Progenitor cell of endocrine pancreas (in vitro differentiated cells): Measurements from ENCODE around the gene SYNPO2. TPM values are rescaled to one million over a fixed set of nuclear protein-coding genes. Genes with fewer than 3 reads are reported as not detected.

Experiments
- DNase-seq: peaks from one replicate; pipeline ENCODE4 v3.0.0; 2021; ENCODE audit warnings: low spot score; ENCODE audit not compliant: unreplicated experiment
- H3K27ac Mint-ChIP-seq: 2 replicates; pipeline ENCODE4 v1.8.0; 2021; ENCODE audit warnings: mild to moderate bottlenecking, moderate library complexity, mixed read lengths
- H3K27me3 Mint-ChIP-seq: 2 replicates; pipeline ENCODE4 v1.8.0; 2021; ENCODE audit warnings: mixed read lengths
- H3K36me3 Mint-ChIP-seq: 2 replicates; pipeline ENCODE4 v1.8.0; 2022; ENCODE audit warnings: mixed read lengths; ENCODE audit not compliant: insufficient read depth
- H3K4me1 Mint-ChIP-seq: 2 replicates; pipeline ENCODE4 v1.8.0; 2021; ENCODE audit warnings: low read depth, mixed read lengths
- H3K4me3 Mint-ChIP-seq: 2 replicates; pipeline ENCODE4 v1.8.0; 2021; ENCODE audit warnings: low read depth, mild to moderate bottlenecking, moderate library complexity, mixed read lengths
- H3K9me3 Mint-ChIP-seq: 2 replicates; pipeline ENCODE4 v1.8.0; 2021; ENCODE audit warnings: low read depth, mixed read lengths
- total RNA-seq: library from RNA; stranded (reverse); gene quantifications from 2 replicates; pipeline ENCODE4 v1.2.1, GENCODE V29; 2021
- TF ChIP-seq, protein P1 (sequence below): fragments of 200-600 bp; sonication (generic); IDR thresholded peaks from one replicate; pipeline ENCODE4 v1.5.0; 2021; ENCODE audit warnings: antibody characterized with exemption, mild to moderate bottlenecking; ENCODE audit not compliant: unreplicated experiment

SYNPO2 gene
- total RNA-seq, 1 donor from 2014 or later, result 1.3 TPM

DNA sequence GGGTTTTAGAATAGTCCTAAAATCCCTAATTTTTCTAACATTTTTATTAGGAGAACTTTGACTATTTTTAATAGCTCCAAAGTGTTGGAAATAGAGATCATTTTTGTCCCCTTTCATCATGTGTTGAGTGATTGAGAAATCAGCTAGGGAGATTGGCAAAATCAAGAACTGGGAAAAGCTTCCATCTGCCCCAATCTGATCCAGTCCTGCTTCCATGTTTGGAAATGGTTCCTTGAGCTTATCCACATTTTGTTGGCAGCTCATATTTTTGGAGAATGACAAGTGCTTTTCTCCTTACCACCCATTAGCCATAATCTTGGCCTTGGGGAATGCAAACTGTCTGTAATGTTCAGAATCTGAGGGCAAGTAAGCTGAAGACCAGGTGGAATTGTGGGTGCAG lies 73.9 kb downstream of the SYNPO2 start:
- no peaks in the 10 kb centered on the region for H3K9me3 Mint-ChIP-seq
- H3K27ac Mint-ChIP-seq, result no peak overlapping the region
- no peaks in the 10 kb centered on the region for H3K4me1 Mint-ChIP-seq

DNA sequence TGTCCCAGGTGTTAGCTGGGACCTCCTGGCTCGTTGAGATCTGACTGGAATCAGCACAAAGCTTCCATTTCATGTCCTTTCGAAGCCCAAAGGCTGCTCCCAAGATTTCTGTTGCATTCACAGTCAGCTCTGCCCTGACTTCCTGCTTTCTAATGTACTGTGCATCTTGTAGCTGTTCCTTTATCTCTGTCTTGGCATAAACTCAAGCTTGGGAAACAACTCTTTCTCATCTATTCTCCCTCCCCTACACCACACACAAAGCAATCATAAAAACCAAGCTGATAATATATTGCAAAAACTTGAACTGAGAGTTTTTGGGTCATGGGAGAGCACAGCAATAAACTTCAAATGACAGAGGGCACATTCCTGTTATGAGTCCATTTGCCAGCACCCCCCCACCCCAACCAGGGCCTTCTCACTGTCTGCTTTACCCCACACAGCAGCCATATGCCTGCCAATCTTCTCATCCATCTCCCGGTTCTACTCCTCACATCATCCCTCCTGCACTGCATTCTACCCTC lies 76.3 kb downstream of the SYNPO2 start:
- peaks cover 4% of the 10 kb centered on the region for H3K4me1 Mint-ChIP-seq
- H3K36me3 Mint-ChIP-seq, result no peaks in the 10 kb centered on the region
- DNase-seq, result no peak
- H3K27ac Mint-ChIP-seq, result no peak overlapping the region
- no peaks in the 10 kb centered on the region for H3K9me3 Mint-ChIP-seq
- TF ChIP-seq, protein P1, sequence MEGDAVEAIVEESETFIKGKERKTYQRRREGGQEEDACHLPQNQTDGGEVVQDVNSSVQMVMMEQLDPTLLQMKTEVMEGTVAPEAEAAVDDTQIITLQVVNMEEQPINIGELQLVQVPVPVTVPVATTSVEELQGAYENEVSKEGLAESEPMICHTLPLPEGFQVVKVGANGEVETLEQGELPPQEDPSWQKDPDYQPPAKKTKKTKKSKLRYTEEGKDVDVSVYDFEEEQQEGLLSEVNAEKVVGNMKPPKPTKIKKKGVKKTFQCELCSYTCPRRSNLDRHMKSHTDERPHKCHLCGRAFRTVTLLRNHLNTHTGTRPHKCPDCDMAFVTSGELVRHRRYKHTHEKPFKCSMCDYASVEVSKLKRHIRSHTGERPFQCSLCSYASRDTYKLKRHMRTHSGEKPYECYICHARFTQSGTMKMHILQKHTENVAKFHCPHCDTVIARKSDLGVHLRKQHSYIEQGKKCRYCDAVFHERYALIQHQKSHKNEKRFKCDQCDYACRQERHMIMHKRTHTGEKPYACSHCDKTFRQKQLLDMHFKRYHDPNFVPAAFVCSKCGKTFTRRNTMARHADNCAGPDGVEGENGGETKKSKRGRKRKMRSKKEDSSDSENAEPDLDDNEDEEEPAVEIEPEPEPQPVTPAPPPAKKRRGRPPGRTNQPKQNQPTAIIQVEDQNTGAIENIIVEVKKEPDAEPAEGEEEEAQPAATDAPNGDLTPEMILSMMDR, result no peak
- H3K27me3 Mint-ChIP-seq, result no peaks in the 10 kb centered on the region
- H3K4me3 Mint-ChIP-seq, result no peak overlapping the region

More for the DNA sequence above, 73.9 kb downstream of the SYNPO2 start:
- H3K4me3 Mint-ChIP-seq, result no peak overlapping the region
- H3K27me3 Mint-ChIP-seq, result no peaks in the 10 kb centered on the region
- TF ChIP-seq, protein P1, result no peak
- DNase-seq, result no peak
- H3K36me3 Mint-ChIP-seq, result no peaks in the 10 kb centered on the region

DNA sequence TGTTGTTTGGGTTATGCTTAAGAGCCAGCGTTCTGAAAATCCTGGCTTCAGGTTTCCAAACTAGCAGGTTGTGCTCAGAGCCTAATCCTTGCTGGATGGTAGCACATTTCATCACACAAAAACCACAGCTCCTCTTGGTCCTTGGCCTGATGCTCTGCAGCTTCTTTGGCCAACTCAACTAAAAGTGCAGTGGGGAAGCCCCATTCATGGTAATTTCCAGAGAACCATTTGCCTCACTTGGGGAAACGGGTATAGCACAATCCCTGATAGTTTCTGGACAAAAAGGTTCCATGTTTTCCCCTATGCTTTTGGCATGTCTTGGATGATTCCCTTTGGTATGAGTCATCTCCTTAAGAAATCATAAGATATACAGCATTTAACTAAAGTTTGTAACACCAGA lies 78.7 kb downstream of the SYNPO2 start:
- no peaks in the 10 kb centered on the region for H3K36me3 Mint-ChIP-seq
- no peak for DNase-seq
- no peak overlapping the region for H3K4me3 Mint-ChIP-seq
- H3K9me3 Mint-ChIP-seq, result no peaks in the 10 kb centered on the region
- H3K4me1 Mint-ChIP-seq, result peaks cover 4% of the 10 kb centered on the region
- TF ChIP-seq, protein P1, result no peak
- no peak overlapping the region for H3K27ac Mint-ChIP-seq
- H3K27me3 Mint-ChIP-seq, result no peaks in the 10 kb centered on the region

DNA sequence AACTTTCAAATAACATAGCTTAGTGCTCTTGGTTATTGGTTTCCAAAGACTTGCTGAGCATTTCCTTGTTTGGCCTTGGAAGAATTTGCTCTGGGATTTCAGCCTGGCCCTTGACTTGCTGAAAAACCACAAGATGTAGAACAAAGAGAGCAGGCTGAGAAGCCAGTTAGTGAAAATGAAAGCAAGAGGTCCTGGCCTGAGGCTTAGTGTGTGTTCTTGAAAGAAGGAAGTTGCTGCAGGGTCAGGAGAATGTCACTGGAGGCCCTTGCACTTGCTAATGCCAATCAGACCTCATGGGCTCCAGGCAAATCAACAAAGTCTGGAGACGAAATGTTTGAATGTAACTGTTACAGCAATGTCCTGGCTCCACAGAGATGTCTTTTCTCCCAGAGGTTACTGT lies 79.4 kb downstream of the SYNPO2 start:
- H3K4me1 Mint-ChIP-seq, result peaks cover 4% of the 10 kb centered on the region
- H3K36me3 Mint-ChIP-seq, result no peaks in the 10 kb centered on the region
- no peak for DNase-seq
- H3K27ac Mint-ChIP-seq, result no peak overlapping the region
- H3K4me3 Mint-ChIP-seq, result no peak overlapping the region
- H3K9me3 Mint-ChIP-seq, result no peaks in the 10 kb centered on the region
- H3K27me3 Mint-ChIP-seq, result no peaks in the 10 kb centered on the region
- TF ChIP-seq, protein P1, result no peak

DNA sequence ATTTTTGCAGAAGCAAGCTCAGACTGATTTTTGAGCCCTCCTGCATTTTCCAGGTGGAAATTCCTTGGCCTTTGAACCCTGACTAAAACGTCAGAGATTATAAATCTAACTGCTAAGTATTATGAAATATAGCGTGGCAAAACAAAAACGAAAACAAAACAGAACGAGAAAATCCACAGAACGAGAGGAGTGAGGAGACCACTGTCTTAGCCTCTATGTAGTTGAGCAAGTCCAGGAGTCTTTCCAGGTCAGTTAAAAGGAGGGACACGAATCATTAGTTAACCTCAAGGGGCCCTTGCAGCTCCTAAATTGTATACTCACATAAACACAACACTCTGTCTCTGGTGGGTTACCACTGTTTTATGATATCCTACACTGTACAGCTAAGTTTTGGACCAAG lies 80.2 kb downstream of the SYNPO2 start:
- no peaks in the 10 kb centered on the region for H3K27me3 Mint-ChIP-seq
- no peaks in the 10 kb centered on the region for H3K36me3 Mint-ChIP-seq
- H3K4me3 Mint-ChIP-seq, result no peak overlapping the region
- TF ChIP-seq, protein P1, result no peak
- H3K4me1 Mint-ChIP-seq, result peaks cover 4% of the 10 kb centered on the region
- no peak for DNase-seq
- H3K27ac Mint-ChIP-seq, result no peak overlapping the region
- no peaks in the 10 kb centered on the region for H3K9me3 Mint-ChIP-seq
